ENCODE measurements around the gene LANCL2.
A peak's percentile ranks its signal among the peaks of the same experiment; 100 is the strongest.
"Not testable (repeated sequence)": the region's sequence is repeated elsewhere in the genome, so short reads cannot be mapped to it uniquely, and the experiment has no call there.

The LANCL2 gene

GRCh38 chr7:55409482-55410225 is 44.5 kb downstream of the LANCL2 start:
- DNase-seq: peak; percentile 25

- no peak for DNase-seq
These were observed 45.6 kb downstream of the LANCL2 start for GRCh38 chr7:55410667-55411239.

GRCh38 chr7:55411844-55412243 is 46.7 kb downstream of the LANCL2 start:
- no peak for DNase-seq

GRCh38 chr7:55413442-55413841 is 48.3 kb downstream of the LANCL2 start:
- peak; percentile 90 for DNase-seq

GRCh38 chr7:55415173-55415778 is 50.1 kb downstream of the LANCL2 start:
- DNase-seq: peak; percentile 68

- not testable (repeated sequence) for DNase-seq
These were observed 52.3 kb downstream of the LANCL2 start for GRCh38 chr7:55417456-55417855.

GRCh38 chr7:55420530-55420929 is 55.4 kb downstream of the LANCL2 start:
- DNase-seq: no peak

GRCh38 chr7:55423277-55423711 is 58.2 kb downstream of the LANCL2 start:
- DNase-seq: no peak

- DNase-seq: no peak
These were observed 58.8 kb downstream of the LANCL2 start for GRCh38 chr7:55423891-55424290.

- DNase-seq: no peak
These were observed 60.1 kb downstream of the LANCL2 start for GRCh38 chr7:55425141-55425752.

GRCh38 chr7:55426676-55427075 is 61.5 kb downstream of the LANCL2 start:
- DNase-seq: no peak

GRCh38 chr7:55427342-55427741 is 62.2 kb downstream of the LANCL2 start:
- no peak for DNase-seq

GRCh38 chr7:55427800-55428199 is 62.7 kb downstream of the LANCL2 start:
- DNase-seq: no peak

GRCh38 chr7:55429835-55430499 is 64.8 kb downstream of the LANCL2 start:
- DNase-seq: no peak

GRCh38 chr7:55431898-55432297 is 66.8 kb downstream of the LANCL2 start:
- DNase-seq: no peak

GRCh38 chr7:55432506-55432905 is 67.4 kb downstream of the LANCL2 start:
- no peak for DNase-seq

- peak; percentile 54 for DNase-seq
These were observed 68.0 kb downstream of the LANCL2 start for GRCh38 chr7:55432939-55433784.

- no peak for DNase-seq
These were observed 70.3 kb downstream of the LANCL2 start for GRCh38 chr7:55435466-55435865.

- no peak for DNase-seq
These were observed 71.3 kb downstream of the LANCL2 start for GRCh38 chr7:55436457-55436856.

- DNase-seq: no peak
These were observed 72.2 kb downstream of the LANCL2 start for GRCh38 chr7:55437375-55437774.

- DNase-seq: peak; percentile 87
These were observed 73.1 kb downstream of the LANCL2 start for GRCh38 chr7:55438085-55438756.

Measured in SHP77 treated with DMSO at 0.1 percent for 48 hours (cell line).